NCI-H2171 (cell line): Measurements from ENCODE around the gene MPI.
A peak's percentile ranks its signal among the peaks of the same experiment; 100 is the strongest.
"Not testable (repeated sequence)": the region's sequence is repeated elsewhere in the genome, so short reads cannot be mapped to it uniquely, and the experiment has no call there.

Experiments used
- DNase-seq: peaks from one replicate; lab custom pipeline; 2025; lab: John Stamatoyannopoulos, UW

The MPI gene

GRCh38 chr15:74863239-74864056, 26.4 kb upstream of the MPI start:
- DNase-seq = no peak

GRCh38 chr15:74864296-74864695, 25.5 kb upstream of the MPI start:
- no peak for DNase-seq

GRCh38 chr15:74865316-74865715, 24.5 kb upstream of the MPI start:
- DNase-seq = no peak

GRCh38 chr15:74866090-74866489, 23.8 kb upstream of the MPI start:
- no peak for DNase-seq

- DNase-seq = no peak
Observed at GRCh38 chr15:74867466-74868038, 22.3 kb upstream of the MPI start.

DNA sequence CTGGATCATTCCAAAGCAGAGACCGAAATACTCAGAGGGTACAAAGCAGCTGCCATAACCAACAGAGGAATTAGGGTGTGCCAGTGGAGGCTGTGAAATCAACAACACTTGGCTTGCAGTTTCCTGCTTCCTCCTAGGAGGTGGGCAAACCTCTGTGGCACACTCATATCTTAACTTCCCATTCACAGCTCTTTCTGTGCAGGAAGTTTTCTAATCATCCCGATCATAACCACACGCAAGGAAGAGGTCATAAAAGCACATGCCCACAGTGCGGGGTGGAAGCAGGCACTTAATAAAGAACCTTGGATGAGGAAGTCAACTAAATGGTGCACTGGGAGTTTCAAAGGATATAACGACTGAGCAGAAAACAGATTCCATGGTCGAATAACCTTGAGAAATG, 21.8 kb upstream of the MPI start:
- no peak for DNase-seq

DNA sequence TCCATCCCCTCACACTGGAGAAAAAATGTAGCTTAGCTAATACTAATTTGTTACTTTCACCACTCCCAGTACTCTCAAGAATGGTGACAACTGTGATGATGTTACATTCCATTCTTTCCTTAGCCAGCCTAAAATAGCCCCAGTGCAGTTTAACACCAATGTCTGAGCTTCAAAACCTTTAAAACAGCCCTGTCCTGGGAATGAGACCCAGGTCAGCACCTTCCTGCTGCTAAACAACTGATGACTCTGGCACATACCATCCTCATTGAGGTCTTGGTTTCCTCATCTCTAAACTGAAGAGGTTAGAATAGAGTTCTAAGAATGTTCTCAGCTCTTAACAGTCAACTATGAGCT, 20.5 kb upstream of the MPI start:
- DNase-seq = no peak

GRCh38 chr15:74869726-74870407, 20.0 kb upstream of the MPI start:
- no peak for DNase-seq

DNA sequence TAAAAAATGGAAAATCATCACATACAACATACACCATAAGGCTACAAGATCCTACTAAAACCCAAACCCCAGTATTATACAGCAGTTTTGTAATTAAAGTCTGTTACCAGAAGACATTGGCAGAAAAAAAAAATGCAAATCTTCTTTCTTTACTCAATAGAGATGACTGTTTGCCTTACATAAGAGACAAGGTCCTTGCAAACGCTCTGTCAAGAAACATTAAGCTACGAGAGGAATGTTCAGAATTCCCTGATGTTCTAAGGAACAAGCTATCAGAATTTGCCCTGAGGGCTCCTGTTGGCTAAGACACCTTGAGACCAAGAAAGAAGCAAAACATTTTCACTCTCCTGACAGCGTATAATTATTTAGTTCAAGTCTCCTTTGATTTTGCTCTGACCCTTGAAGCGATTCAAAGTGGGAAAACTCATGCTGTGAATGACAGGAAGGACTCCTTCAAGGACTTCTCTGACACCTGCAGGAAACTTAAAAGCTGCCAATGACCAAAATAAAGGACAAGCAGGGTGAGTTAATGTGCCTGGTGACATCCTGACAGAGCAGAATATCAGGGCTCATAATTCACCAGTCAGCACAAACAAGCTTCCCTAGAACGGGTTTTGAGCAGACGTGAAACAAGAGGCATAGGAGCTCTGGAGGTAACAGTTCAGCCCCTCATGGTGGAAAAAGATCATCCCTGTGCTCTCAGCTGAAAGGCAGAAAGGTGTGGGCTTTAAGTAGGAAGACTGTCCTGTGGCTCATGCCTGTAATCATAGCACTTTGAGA, 19.2 kb upstream of the MPI start:
- no peak for DNase-seq

DNA sequence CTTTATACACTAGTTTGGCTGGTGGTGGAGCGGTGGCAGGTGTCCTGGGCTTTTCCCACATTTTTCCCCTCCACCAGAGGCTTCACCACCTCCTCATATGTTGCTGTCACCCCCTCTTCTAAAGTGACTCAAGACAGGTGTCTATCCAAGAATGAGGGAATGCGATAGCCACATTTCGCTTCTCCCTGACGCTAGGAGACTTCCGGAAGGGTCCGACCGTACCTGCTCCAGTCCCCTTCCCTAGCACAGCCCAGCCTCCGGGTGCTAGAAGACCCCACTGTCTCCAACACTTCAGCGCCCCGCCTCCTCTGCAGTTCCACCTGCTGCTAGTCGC, 17.2 kb upstream of the MPI start:
- no peak for DNase-seq

GRCh38 chr15:74873036-74873755, 16.6 kb upstream of the MPI start, which contains the start of gene SCAMP2:
Gene SCAMP2, minus strand, starts transcription at chr15:74873365. Its CDS starts 110 bp downstream, at chr15:74873255.
- peak; percentile 93 for DNase-seq

DNA sequence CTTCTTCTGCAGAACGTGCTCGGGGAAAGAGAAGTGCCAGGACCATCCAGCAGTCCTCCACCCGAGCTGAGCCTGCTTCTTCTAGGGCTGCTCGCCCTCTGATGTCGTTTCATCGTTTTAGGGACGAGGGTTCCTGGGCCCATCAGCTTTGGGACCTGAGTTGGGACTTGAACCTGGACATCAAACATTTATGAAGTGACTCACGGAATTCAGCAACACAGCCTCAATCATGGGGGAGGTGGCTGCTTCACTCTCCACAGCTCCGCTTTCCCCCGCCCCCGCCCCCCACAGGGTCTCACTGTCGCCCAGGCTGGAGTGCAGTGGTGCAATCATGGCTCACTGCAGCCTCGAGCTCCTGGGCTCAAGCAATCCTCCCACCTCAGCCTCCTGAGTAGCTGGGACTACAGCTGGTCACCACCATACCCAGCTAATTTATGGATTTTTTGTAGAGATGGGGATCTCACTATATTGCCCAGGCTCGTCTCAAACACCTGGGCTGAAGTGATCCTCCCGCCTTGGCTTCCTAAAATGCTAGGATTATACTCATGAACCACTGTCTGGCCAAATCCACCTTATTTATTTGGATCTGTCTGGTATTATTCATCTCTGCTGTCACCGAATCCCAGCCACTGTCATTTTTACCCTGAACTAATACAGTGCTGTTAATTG, 16.0 kb upstream of the MPI start:
- no peak for DNase-seq

GRCh38 chr15:74878273-74878672, 11.6 kb upstream of the MPI start:
- DNase-seq = no peak

DNA sequence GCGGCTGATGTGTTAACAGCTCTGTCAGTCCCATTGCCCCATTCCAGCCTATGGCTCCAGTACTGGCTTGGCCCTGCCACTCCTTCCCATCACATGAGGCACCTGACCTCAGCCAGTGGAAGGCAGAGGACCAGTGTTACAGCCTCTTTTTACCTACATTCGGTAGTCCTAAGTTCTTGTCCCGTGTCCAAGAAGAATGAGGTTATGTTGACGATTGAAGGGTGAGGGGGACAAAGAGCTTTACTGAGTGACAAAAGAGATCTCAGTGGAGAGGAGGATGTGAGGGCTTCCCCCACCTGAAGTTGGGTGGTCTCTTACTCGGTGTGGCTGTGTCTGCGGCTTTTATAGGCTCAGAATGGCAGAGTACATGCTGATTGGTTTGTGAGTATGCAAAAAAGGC, 7.3 kb upstream of the MPI start:
- no peak for DNase-seq

DNA sequence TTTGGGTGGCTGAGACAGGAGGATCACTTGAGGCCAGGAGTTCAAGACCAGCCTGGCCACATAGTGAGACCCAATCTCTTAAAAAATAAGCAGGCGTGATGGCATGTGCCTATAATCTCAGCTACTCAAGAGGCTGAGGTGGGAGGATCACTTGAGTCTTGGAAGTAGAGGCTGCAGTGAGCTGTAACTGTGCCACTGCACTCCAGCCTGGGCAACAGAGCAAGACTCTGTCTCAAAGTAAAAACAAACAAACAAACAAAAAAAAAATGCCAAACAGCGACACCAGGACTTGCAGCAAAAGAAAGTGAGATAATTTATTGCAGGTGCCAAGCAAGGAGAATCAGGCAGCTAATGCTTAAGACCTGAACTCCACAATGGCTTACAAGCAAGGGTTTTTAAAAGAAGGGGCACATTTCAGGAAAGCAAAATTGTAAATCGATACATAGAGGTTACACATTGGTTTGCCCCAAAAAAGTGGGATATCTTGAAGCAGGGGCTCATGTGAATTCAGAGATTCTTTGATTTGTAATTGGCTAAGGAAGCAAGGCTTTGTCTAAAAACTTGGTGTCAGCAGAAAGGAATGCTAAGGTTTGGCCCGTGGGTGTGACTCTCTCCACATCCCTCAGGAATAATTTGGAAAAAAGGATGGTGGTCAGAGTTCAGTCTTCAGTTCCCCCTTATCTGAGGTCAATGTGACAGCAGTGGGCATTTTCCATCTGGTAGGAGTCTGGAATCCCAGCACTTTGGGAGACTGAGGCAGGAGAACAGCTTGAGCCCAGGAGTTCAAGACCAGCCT, 5.2 kb upstream of the MPI start:
- no peak for DNase-seq

DNA sequence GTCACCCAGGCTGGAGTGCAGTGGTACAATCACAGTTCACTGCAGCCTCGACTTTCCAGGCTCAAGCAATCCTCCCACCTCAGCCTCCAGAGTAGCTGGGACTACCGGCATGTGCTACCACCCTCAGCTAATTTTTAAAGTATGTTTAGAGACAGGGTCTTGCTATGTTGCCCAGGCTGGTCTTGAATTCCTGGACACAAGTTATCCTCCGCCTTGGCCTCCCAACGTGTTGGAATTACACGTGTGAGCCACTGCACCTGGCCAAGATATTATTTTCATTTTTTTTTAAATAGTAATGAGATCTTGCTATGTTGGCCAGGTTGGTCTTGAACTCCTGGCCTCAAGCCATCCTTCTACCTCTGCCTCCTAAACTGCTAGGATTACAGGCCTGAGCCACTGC, 4.4 kb upstream of the MPI start:
- no peak for DNase-seq

GRCh38 chr15:74887537-74888193, 2.2 kb upstream of the MPI start:
- not testable (repeated sequence) for DNase-seq

DNA sequence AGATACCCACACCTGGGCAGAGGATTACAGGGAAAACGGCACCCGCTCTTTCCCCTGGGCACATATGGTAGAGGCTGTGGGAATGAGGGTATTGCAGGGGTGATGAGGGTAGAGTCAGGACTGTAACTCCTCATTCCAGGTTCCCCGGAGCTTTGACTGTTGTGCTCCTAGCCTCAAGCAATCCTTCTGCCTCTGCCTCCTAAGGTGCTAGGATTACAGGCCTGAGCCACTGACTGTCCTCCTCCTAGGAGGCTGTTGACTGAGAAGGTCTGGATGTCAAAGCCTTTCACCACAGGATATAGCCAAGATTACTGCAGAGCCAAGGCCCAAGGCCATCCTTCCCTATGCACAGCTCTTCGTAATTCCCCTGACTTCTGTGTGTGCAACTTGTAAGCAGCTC, 1.1 kb upstream of the MPI start:
- no peak for DNase-seq

DNA sequence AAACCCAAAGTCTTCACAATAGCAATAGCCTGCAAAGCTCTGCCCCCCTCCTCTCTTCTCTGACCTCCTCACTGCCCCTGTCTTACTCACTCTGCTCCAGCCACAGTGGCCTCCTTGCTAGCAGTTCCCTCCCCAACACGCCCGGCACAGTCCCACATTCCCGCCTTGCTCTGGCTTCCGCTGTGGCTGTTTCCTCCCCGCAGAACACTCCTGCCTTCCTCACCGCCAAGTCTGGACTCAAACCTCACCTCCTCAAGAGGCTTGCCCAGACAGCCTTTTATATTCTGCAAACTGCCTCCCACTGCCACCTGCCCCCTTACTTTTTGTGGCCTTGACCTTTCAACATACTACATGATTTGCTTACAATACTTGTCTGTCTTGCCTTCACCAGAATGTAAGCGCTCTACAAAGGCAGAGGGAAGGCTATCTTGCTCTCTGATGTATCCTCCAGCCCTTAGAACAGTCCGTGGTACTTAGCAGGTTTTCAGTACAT, 406 bp upstream of the MPI start:
- DNase-seq = no peak

DNA sequence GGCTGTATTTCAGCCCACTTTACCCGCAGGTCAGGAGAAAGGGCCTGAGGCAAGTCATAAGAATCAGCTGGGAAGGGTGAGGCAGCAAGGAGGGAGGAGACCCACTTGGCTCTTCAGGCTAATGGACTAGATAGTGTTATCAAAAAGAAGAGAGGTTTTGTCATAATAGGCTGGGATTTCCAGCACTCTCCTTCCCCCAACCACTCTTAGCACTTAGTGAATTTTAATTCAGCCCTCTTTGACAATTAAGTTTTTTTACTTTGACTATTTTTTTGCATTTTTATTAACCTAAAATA, 771 bp downstream of the MPI start:
- no peak for DNase-seq
